CD4-positive, alpha-beta T cell treated with Interleukin-15 for 1 hour (primary cell): ENCODE measurements around the gene CEP170B.
A peak's percentile ranks its signal among the peaks of the same experiment; 100 is the strongest.
"Not testable (repeated sequence)": the region's sequence is repeated elsewhere in the genome, so short reads cannot be mapped to it uniquely, and the experiment has no call there.

ENCODE experiments used
- DNase-seq: peaks from one replicate; pipeline ENCODE4 v3.0.0-alpha.2; 2020

The CEP170B gene

GRCh38 chr14:104919152-104919992 lies 54.3 kb downstream of the CEP170B start:
- DNase-seq: not testable (repeated sequence)

GRCh38 chr14:104919993-104920315 lies 54.9 kb downstream of the CEP170B start:
- no peak for DNase-seq

GRCh38 chr14:104923640-104924420 lies 58.8 kb downstream of the CEP170B start:
- no peak for DNase-seq

- DNase-seq: peak; percentile 46
These were observed 59.5 kb downstream of the CEP170B start, which contains the start of gene PLD4 for GRCh38 chr14:104924421-104925213. TSS of gene PLD4 (plus strand) at chr14:104924879. CDS start at chr14:104927141, 2,262 bp downstream.

- DNase-seq: no peak
These were observed 60.3 kb downstream of the CEP170B start for GRCh38 chr14:104925214-104925854.

- no peak for DNase-seq
These were observed 61.0 kb downstream of the CEP170B start for GRCh38 chr14:104925855-104926609.

GRCh38 chr14:104926619-104927431 lies 61.8 kb downstream of the CEP170B start:
- peak; percentile 64 for DNase-seq

- DNase-seq: no peak
These were observed 62.4 kb downstream of the CEP170B start for GRCh38 chr14:104927432-104927816.

GRCh38 chr14:104927901-104928300 lies 62.8 kb downstream of the CEP170B start:
- no peak for DNase-seq

GRCh38 chr14:104928391-104929133 lies 63.5 kb downstream of the CEP170B start:
- DNase-seq: no peak

GRCh38 chr14:104929268-104930230 lies 64.5 kb downstream of the CEP170B start:
- no peak for DNase-seq

GRCh38 chr14:104930526-104931303 lies 65.6 kb downstream of the CEP170B start:
- DNase-seq: no peak

- no peak for DNase-seq
These were observed 66.3 kb downstream of the CEP170B start for GRCh38 chr14:104931304-104931770.

- peak; percentile 10 for DNase-seq
These were observed 67.0 kb downstream of the CEP170B start for GRCh38 chr14:104931771-104932675.

GRCh38 chr14:104932676-104933631 lies 67.9 kb downstream of the CEP170B start:
- peak; percentile 80 for DNase-seq
